ENCODE data around the gene MANEAL.
"Not testable (repeated sequence)": the region's sequence is repeated elsewhere in the genome, so short reads cannot be mapped to it uniquely, and the experiment has no call there.

The MANEAL gene

GRCh38 chr1:37793773-37794371, at the start of gene MANEAL:
MANEAL (plus strand) TSS chr1:37793847; CDS start chr1:37794183, 336 bp downstream.
- DNase-seq: peak; percentile 82

GRCh38 chr1:37746806-37747205, 46.8 kb upstream of the MANEAL start:
- DNase-seq: no peak

- no peak for DNase-seq
Measured at GRCh38 chr1:37748565-37748964, 45.1 kb upstream of the MANEAL start.

GRCh38 chr1:37752213-37752582, 41.4 kb upstream of the MANEAL start:
- no peak for DNase-seq

- peak; percentile 63 for DNase-seq
Measured at GRCh38 chr1:37752583-37753471, 40.8 kb upstream of the MANEAL start.

- DNase-seq: no peak
Measured at GRCh38 chr1:37753473-37754321, 40.0 kb upstream of the MANEAL start.

GRCh38 chr1:37755290-37755689, 38.4 kb upstream of the MANEAL start:
- no peak for DNase-seq

- DNase-seq: no peak
Measured at GRCh38 chr1:37755951-37756560, 37.6 kb upstream of the MANEAL start.

- DNase-seq: no peak
Measured at GRCh38 chr1:37759451-37759850, 34.2 kb upstream of the MANEAL start.

- DNase-seq: no peak
Measured at GRCh38 chr1:37761416-37762095, 32.1 kb upstream of the MANEAL start.

- no peak for DNase-seq
Measured at GRCh38 chr1:37762516-37762915, 31.1 kb upstream of the MANEAL start.

- no peak for DNase-seq
Measured at GRCh38 chr1:37763791-37764413, 29.7 kb upstream of the MANEAL start.

- DNase-seq: no peak
Measured at GRCh38 chr1:37764414-37764825, 29.2 kb upstream of the MANEAL start.

- peak; percentile 64 for DNase-seq
Measured at GRCh38 chr1:37764888-37765441, 28.7 kb upstream of the MANEAL start, which contains the start of gene EPHA10. EPHA10 (minus strand) TSS chr1:37765120; CDS start chr1:37765066, 54 bp downstream.

- DNase-seq: no peak
Measured at GRCh38 chr1:37765916-37766664, 27.6 kb upstream of the MANEAL start.

- DNase-seq: no peak
Measured at GRCh38 chr1:37767488-37767887, 26.2 kb upstream of the MANEAL start.

- DNase-seq: not testable (repeated sequence)
Measured at GRCh38 chr1:37771440-37771839, 22.2 kb upstream of the MANEAL start.

- no peak for DNase-seq
Measured at GRCh38 chr1:37776946-37777516, 16.6 kb upstream of the MANEAL start.

GRCh38 chr1:37778654-37779053, 15.0 kb upstream of the MANEAL start:
- no peak for DNase-seq

- DNase-seq: no peak
Measured at GRCh38 chr1:37782491-37782890, 11.2 kb upstream of the MANEAL start.

Data from NCI-H2029 (cell line).